HG03469 (cell line): ENCODE results near the gene HES5.

ENCODE experiments used
- ATAC-seq: cut with Tn5 transposase; IDR thresholded peaks from one replicate; pipeline ENCODE4 v1.9.1; 2021; ENCODE audit warnings: mild to moderate bottlenecking, moderate library complexity, moderate number of reproducible peaks; ENCODE audit not compliant: unreplicated experiment

HES5 gene

GRCh38 chr1:2517966-2518365, 12.1 kb downstream of the HES5 start:
- ATAC-seq = no peak

DNA sequence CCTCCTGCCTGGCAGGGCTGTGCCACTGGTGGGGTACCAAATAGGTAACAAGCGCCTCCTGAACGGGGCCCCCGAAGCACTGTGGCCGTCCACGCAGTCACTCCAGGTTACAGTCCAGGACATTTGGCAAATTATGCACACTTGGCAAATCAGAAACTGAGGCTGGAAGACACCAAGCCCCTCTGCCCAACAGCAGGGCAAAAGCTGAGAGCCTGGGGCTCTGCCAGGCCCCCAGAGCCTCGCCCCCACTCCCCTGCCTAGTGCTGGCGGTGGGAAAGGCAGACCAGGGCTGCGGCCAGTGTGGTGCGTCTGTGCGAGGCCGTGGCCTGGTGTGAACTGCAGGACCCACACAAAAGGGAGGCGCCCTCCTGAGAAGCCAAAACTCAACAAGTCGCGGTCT, 13.1 kb downstream of the HES5 start:
- ATAC-seq = no peak

GRCh38 chr1:2516124-2516523, 13.9 kb downstream of the HES5 start:
- no peak for ATAC-seq

GRCh38 chr1:2515763-2516080, 14.3 kb downstream of the HES5 start:
- ATAC-seq = no peak

DNA sequence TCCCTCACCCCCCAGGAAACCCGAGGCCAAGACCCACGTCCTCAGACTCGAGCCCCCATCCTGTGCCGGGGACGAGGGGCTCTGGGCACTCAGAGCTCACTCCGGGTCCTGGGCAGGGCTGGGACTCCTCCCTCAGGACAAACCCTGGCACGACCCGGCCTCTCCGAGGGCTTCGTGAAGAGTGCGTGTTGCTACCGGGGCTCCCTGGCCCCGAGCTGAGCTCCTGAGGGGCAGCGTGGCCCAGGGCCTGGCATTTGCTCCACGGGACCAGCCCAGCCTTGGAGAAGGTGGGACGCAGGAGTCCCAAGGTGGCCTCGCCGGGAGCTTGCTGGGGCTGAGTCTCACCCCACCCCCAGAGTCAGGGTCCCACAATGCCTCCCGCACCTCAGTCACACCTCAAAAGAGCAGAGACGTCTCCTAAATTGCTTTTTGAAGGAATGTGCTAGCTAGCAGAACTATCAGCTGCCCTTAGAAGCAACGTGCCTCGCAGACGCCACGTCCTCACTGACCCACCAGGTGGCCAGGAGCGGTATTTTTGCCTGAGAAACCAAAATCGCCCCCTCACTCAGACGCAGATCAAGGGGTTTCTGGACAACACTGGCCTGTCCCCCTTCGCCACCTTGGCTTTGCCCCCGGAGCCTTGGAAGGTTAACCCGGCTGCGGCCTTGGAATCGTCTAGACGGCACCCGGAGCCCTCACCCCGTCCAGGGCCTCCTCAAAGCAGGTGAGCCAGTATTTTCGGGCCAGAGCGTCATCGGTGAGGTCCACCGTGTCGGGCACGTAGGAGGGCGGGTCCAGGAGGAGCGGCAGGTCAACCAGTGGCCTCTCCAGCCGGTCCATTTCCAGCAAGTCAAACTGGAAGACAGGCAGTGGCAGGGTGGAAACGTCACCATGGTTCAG, 14.9 kb downstream of the HES5 start:
- no peak for ATAC-seq

GRCh38 chr1:2513939-2514652, 16.0 kb downstream of the HES5 start:
- no peak for ATAC-seq

DNA sequence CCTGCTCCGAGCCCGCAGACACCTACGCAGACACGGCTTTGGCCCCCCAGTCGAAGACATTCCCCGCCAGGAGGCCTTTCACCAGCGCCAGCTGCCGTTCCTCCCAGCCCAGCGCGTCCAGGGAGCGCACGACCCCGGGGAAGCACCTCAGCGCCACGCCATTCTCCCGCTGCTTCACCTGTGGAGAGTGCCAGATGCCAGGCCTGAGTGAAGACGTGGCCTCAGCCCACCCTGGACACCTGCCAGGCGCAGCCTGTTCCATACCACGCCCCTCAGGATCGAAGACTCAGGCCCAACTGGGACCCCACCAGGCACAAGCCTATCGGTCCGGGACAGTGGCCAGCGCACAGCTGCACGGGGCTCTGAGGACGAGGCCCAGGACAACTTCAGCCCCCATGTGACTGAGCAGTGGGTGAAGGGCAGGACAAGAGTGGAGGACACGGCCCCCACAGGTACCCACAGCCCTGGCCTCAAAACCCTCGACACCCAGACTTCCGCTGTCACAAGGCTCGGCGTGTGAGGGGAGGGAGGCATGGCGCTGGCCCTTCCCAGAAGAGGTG, 17.1 kb downstream of the HES5 start:
- ATAC-seq = no peak

- ATAC-seq = no peak
These were observed 19.5 kb downstream of the HES5 start for GRCh38 chr1:2510366-2511155.

DNA sequence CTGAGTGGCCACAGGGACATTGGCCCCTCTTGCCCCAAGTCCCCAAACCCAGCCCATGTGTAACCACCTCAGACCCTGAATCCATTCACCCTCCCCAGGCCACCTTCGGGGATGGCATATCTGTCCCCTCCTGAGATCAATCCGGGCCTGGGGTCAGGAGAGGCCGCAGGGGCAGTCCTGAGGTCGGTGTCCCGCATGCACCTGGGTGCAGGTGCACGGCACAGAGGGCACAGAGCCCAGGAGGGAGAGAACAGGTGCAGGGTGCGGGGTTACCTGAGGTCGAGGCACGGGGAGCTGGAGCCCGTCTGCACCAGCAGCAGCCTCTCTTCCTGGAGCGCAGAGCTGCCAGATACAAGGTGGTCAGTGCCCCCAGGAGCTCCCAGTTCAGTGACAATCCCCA, 20.5 kb downstream of the HES5 start:
- no peak for ATAC-seq

GRCh38 chr1:2508751-2509150, 21.3 kb downstream of the HES5 start:
- no peak for ATAC-seq

DNA sequence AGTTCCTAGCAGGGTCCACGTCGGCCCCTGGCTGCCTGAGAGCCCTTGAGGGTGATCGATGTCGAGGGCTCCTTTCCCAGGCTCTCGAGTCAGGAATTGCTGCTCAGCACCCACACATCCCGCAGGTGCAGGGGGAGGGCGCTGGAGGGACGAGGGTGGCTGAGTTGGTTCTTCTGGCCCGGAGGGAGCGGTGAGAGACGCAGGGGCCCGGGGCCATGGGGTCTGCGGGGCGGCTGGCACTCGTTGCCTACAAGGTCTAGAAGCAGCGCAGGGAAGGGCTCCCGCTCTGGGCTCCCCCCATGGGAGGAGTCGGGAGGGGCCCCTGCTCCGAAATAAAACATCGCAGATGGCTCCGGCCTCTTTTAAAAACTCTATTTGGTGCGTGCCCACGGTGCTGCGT, 21.9 kb downstream of the HES5 start:
- no peak for ATAC-seq

- ATAC-seq = no peak
These were observed 22.3 kb downstream of the HES5 start for GRCh38 chr1:2507744-2508155.

GRCh38 chr1:2506901-2507565, 23.0 kb downstream of the HES5 start:
- ATAC-seq = no peak

- ATAC-seq = no peak
These were observed 23.8 kb downstream of the HES5 start for GRCh38 chr1:2506007-2506860.

DNA sequence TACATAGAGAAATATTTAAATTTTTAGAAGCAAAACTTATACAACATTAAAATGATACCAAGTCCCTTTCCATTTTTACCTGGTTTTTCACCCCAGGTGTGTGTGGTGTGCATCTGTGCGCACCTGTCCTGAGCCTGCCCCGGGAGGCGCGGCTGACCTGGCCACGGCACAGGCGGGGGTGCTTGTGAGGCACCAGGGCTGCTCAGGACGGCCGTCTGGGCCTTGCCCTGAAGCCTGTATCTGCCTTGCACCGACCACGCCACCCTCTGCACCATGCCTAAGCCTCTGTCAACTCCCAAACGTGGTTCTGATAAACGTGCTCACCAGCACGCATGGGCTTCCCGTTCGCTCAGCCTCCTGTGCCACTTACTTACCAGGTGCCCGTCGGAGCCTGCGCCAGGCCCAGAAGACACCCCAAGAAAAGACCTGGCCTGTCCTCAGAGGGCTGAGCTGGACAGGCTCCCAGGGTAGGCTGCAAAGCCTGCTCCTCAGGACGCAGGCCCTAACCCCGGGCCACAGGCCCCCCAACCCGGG, 24.5 kb downstream of the HES5 start:
- ATAC-seq = no peak

- no peak for ATAC-seq
These were observed 25.2 kb downstream of the HES5 start for GRCh38 chr1:2504949-2505272.

GRCh38 chr1:2504225-2504948, 25.7 kb downstream of the HES5 start:
- no peak for ATAC-seq

GRCh38 chr1:2503554-2504224, 26.4 kb downstream of the HES5 start:
- no peak for ATAC-seq
